RWPE2 (cell line): ENCODE measurements around the gene GCNT2.

Experiments
- ATAC-seq: fragments of 200-7000 bp; cut with Tn5 transposase; 3 replicates; pipeline ENCODE4 v1.9.1; 2021; ENCODE audit warnings: low read depth
- DNase-seq: peaks from one replicate; pipeline ENCODE4 v3.0.0-alpha.2; 2020; ENCODE audit warnings: low spot score
- H3K27ac ChIP-seq: fragments of 450-650 bp; 2 replicates; pipeline ENCODE4 v1.5.1; 2017; ENCODE audit warnings: mild to moderate bottlenecking; ENCODE audit not compliant: poor library complexity, severe bottlenecking
- H3K27me3 ChIP-seq: fragments of 250-450 bp; sonication (Bioruptor Pico); 2 replicates; pipeline ENCODE4 v1.5.1; 2021; ENCODE audit warnings: mild to moderate bottlenecking, moderate library complexity; ENCODE audit not compliant: insufficient read depth, poor library complexity, severe bottlenecking
- H3K36me3 ChIP-seq: fragments of 250-450 bp; sonication (Bioruptor Pico); 2 replicates; pipeline ENCODE4 v1.5.1; 2020; ENCODE audit warnings: low read depth, mild to moderate bottlenecking, moderate library complexity
- H3K4me1 ChIP-seq: fragments of 250-450 bp; sonication (Bioruptor Pico); 2 replicates; pipeline ENCODE4 v1.5.1; 2021; ENCODE audit warnings: mild to moderate bottlenecking, moderate library complexity; ENCODE audit not compliant: insufficient read depth, poor library complexity, severe bottlenecking
- H3K4me3 ChIP-seq: fragments of 250-450 bp; sonication (Bioruptor Pico); 2 replicates; pipeline ENCODE4 v1.5.1; 2021; ENCODE audit warnings: mild to moderate bottlenecking, moderate library complexity; ENCODE audit not compliant: severe bottlenecking
- H3K9me3 ChIP-seq: fragments of 250-450 bp; sonication (Bioruptor Pico); 2 replicates; pipeline ENCODE4 v1.5.1; 2021; ENCODE audit warnings: mild to moderate bottlenecking, moderate library complexity; ENCODE audit not compliant: severe bottlenecking
- CTCF ChIP-seq: fragments of 450-650 bp; IDR thresholded peaks from one replicate; pipeline ENCODE4 v1.5.1; 2017; ENCODE audit warnings: mild to moderate bottlenecking, moderate library complexity; ENCODE audit not compliant: poor library complexity, severe bottlenecking

The GCNT2 gene

DNA sequence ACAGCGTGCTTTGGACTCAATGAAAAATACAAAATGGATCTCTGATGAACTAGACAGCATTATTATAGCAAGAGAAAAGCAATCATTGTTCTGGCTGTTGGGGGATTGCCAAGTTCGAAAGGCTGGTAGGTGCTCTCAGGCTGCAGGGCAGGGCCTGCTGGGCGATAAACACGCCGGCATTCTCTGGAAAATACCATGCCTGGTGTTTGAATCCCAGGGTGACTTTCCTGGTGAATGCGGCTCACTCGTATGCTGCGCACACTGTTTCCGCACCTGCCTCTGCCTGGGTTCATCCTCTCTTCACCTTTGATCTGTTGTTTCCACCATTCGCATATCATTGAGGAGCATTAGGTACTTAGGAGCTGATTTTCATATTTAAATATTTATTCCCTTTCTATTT, 37.4 kb downstream of the GCNT2 start:
- H3K36me3 ChIP-seq, result no peaks in the 10 kb centered on the region
- H3K9me3 ChIP-seq, result no peaks in the 10 kb centered on the region
- ATAC-seq (no peak), DNase-seq (no peak)
- no peak overlapping the region for H3K27ac ChIP-seq
- no peaks in the 10 kb centered on the region for H3K27me3 ChIP-seq
- H3K4me3 ChIP-seq, result no peak overlapping the region
- no peaks in the 10 kb centered on the region for H3K4me1 ChIP-seq
- no peak for TF ChIP-seq CTCF

DNA sequence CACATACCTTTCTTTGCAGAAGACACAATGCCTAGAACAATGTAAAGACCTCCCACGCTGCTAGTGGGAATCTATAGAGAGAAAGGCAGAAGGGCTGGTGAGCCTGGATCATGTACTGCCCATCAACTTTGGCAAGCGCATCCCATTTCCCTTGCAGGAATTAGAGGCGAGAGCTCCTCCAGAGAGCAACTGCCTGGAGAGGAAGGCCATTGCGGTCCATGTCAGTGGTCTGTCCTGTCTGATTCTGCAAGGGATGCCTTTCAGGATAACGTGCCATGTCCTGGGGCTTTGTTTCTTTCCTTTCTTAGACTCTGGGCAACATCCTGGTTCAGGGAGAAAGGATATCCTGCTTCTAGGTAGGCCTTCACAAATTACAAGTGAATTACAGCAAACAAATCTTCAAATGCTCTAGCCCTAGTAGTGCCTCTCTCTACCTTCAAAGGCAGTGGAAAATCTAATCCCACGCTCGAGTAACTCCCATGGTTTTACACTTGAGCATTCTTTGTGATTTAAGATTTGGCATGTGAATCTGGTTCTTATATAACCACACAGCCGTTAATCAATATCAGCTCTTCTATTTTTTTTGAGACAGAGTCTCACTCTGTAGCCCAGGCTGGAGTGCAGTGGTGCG, 38.5 kb downstream of the GCNT2 start:
- H3K4me1 ChIP-seq, result no peaks in the 10 kb centered on the region
- no peaks in the 10 kb centered on the region for H3K9me3 ChIP-seq
- ATAC-seq (no peak), DNase-seq (no peak)
- no peak overlapping the region for H3K4me3 ChIP-seq
- no peak overlapping the region for H3K27ac ChIP-seq
- H3K27me3 ChIP-seq, result no peaks in the 10 kb centered on the region
- no peaks in the 10 kb centered on the region for H3K36me3 ChIP-seq
- TF ChIP-seq CTCF, result no peak

- H3K36me3 ChIP-seq, result no peaks in the 10 kb centered on the region
- TF ChIP-seq CTCF, result no peak
- ATAC-seq (no peak), DNase-seq (no peak)
- H3K9me3 ChIP-seq, result no peaks in the 10 kb centered on the region
- H3K4me3 ChIP-seq, result no peak overlapping the region
- no peaks in the 10 kb centered on the region for H3K4me1 ChIP-seq
- no peaks in the 10 kb centered on the region for H3K27me3 ChIP-seq
- no peak overlapping the region for H3K27ac ChIP-seq
Observed at GRCh38 chr6:10561611-10562199, 40.6 kb downstream of the GCNT2 start.

DNA sequence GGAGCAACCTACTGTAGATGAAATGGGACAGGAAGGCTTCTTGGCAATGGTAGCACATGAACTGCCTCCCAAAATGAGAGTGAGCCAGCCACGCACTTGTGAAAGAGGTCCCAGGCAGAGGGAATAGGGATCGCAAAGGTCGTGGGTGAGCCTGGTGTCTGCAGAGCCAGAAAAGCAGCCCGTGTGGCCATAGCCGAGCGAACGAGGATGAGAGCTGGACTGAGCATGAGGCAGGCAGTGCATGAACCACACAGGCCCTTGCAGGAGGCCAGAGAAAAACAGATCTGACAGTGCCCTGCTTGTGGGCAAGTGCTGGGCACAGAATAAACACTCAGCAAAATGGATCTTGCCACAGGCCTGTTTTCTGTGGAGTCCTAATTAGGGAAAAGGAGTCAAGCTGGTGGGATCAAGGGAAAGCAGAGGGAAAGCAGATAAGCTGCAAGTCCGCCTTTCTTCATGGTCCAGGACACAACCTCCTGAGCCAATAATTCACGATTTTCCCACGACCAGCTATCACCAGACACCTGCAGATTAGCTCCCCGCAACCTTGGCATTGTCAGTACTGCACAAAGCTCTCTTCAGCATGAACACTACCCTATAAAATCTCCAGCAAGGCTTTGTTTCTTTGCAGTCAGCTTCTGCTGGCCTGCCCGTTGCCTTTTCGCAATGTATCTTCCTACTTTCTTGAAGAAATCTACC, 44.0 kb downstream of the GCNT2 start:
- Histone ChIP-seq H3K9me3 (no peaks in the 10 kb centered on the region), H3K27ac (no peak overlapping the region), H3K27me3 (no peaks in the 10 kb centered on the region), H3K4me1 (no peaks in the 10 kb centered on the region), H3K36me3 (no peaks in the 10 kb centered on the region), H3K4me3 (no peak overlapping the region)
- ATAC-seq, result no peak
- no peak for TF ChIP-seq CTCF
- DNase-seq, result no peak

GRCh38 chr6:10565913-10566312, 44.8 kb downstream of the GCNT2 start:
- ATAC-seq (no peak), DNase-seq (no peak)
- Histone ChIP-seq H3K4me1 (no peaks in the 10 kb centered on the region), H3K9me3 (no peaks in the 10 kb centered on the region), H3K36me3 (no peaks in the 10 kb centered on the region), H3K27ac (no peak overlapping the region), H3K4me3 (no peak overlapping the region), H3K27me3 (no peaks in the 10 kb centered on the region)
- no peak for TF ChIP-seq CTCF
